Measurements from ENCODE around the gene RNU1-2. TPM values are rescaled to one million over a fixed set of nuclear protein-coding genes. Genes with fewer than 3 reads are reported as not detected.
"Not testable (repeated sequence)": the region's sequence is repeated elsewhere in the genome, so short reads cannot be mapped to it uniquely, and the experiment has no call there.

The RNU1-2 gene
- total and polyA plus RNA-seq, 2 of the 8 experiments (the other 6 are each of a cell fraction or from before 2014, with no cell fraction given): 145 to 1,303 TPM

- H3K14ac ChIP-seq (ENCODE audit: insufficient read length); H4K20me1 ChIP-seq (replicated peaks in 1 of 2; ENCODE audit: control insufficient read depth in 1 of 2, insufficient read depth in 2 of 2, low read length in 2 of 2); H2BK20ac ChIP-seq (ENCODE audit: low read length); H3K4me3 ChIP-seq (ENCODE audit: extremely low read depth in 1 of 4, insufficient read depth in 2 of 4, low read depth in 3 of 4, low read length in 4 of 4); H3K4me2 ChIP-seq (ENCODE audit: insufficient read depth in 1 of 2, low read depth in 2 of 2, low read length in 2 of 2); H3K4ac ChIP-seq (replicated peaks; ENCODE audit: insufficient read length, low read depth, low read length); H3K79me2 ChIP-seq (ENCODE audit: control insufficient read depth in 1 of 2, insufficient read depth in 2 of 2, low read length in 2 of 2); FAIRE-seq; H3K23ac ChIP-seq (ENCODE audit: insufficient read length); H2AK5ac ChIP-seq (ENCODE audit: low read depth, low read length); H2BK12ac ChIP-seq (ENCODE audit: low read depth, low read length); H2AFZ ChIP-seq (ENCODE audit: low read length); H3K27me3 ChIP-seq (replicated peaks in 1 of 4; ENCODE audit: control insufficient read depth in 3 of 4, extremely low read depth in 1 of 4, insufficient read depth in 3 of 4, low read length in 3 of 4); H3K56ac ChIP-seq (replicated peaks; ENCODE audit: insufficient read length, low read depth, low read length); H3K9ac ChIP-seq (replicated peaks in 1 of 4; ENCODE audit: extremely low read depth in 1 of 4, low read depth in 3 of 4, low read length in 3 of 4); H3K36me3 ChIP-seq (ENCODE audit: control insufficient read depth in 2 of 4, insufficient read depth in 4 of 4, low read length in 3 of 4); H4K91ac ChIP-seq (replicated peaks; ENCODE audit: insufficient read length, low read length); H2BK15ac ChIP-seq (ENCODE audit: low read length); H2BK120ac ChIP-seq (replicated peaks; ENCODE audit: low read depth, low read length); H4K5ac ChIP-seq (ENCODE audit: insufficient read length, low read depth, low read length); H3K79me1 ChIP-seq (ENCODE audit: low read depth, low read length); H4K8ac ChIP-seq (ENCODE audit: extremely low read depth, insufficient read depth, low read length); DNase-seq (ENCODE audit: low read depth in 1 of 2, low spot score in 2 of 2); H3K4me1 ChIP-seq (replicated peaks in 1 of 4; ENCODE audit: control insufficient read depth in 3 of 4, insufficient read depth in 4 of 4, low read length in 3 of 4); H3K27ac ChIP-seq (ENCODE audit: low read depth, low read length); H3K23me2 ChIP-seq (ENCODE audit: low read depth, low read length); H3K18ac ChIP-seq (ENCODE audit: extremely low read depth, low read length); H3K9me3 ChIP-seq (ENCODE audit: insufficient read depth in 2 of 2, low read depth in 1 of 2, low read length in 1 of 2); H2BK5ac ChIP-seq (ENCODE audit: low read depth, low read length): not testable (repeated sequence)
- WGBS, 2 experiments (ENCODE audit: extremely low coverage in 1 of 2, insufficient coverage in 1 of 2, insufficient read length in 1 of 2, insufficient replicate concordance in 2 of 2, low coverage in 1 of 2, low lambda C conversion rate in 2 of 2, missing lambda C conversion rate in 1 of 2): 100% methylated on average over 1 of the region's 1 CpG; no CpG with 5 or more reads in 1 of the 2 experiments
- ChIA-PET CTCF (ENCODE audit: partially characterized antibody) (interaction anchor here (0.9 kb wide), 1 partner anchor 9 kb away, joined by 5 read pairs; no protein-coding TSS in a partner anchor), POLR2A (ENCODE audit: partially characterized antibody) (interaction anchor here (1.9 kb wide), 1 partner anchor 24 kb away, joined by 6 read pairs; the partner anchor contains the start of gene CROCC)
Observed at GRCh38 chr1:16897653-16898052, 1.9 kb downstream of the RNU1-2 start.

- H3K4me1 ChIP-seq (replicated peaks in 1 of 4; ENCODE audit: control insufficient read depth in 3 of 4, insufficient read depth in 4 of 4, low read length in 3 of 4); H2BK20ac ChIP-seq (ENCODE audit: low read length); H3K4me3 ChIP-seq (ENCODE audit: extremely low read depth in 1 of 4, insufficient read depth in 2 of 4, low read depth in 3 of 4, low read length in 4 of 4); H2BK120ac ChIP-seq (replicated peaks; ENCODE audit: low read depth, low read length); H2AK5ac ChIP-seq (ENCODE audit: low read depth, low read length); H2AFZ ChIP-seq (ENCODE audit: low read length); H4K91ac ChIP-seq (replicated peaks; ENCODE audit: insufficient read length, low read length); H3K36me3 ChIP-seq (ENCODE audit: control insufficient read depth in 2 of 4, insufficient read depth in 4 of 4, low read length in 3 of 4); H3K56ac ChIP-seq (replicated peaks; ENCODE audit: insufficient read length, low read depth, low read length); H3K27ac ChIP-seq (ENCODE audit: low read depth, low read length); H3K9me3 ChIP-seq (ENCODE audit: insufficient read depth in 2 of 2, low read depth in 1 of 2, low read length in 1 of 2); H2BK12ac ChIP-seq (ENCODE audit: low read depth, low read length); H3K79me2 ChIP-seq (ENCODE audit: control insufficient read depth in 1 of 2, insufficient read depth in 2 of 2, low read length in 2 of 2); H3K79me1 ChIP-seq (ENCODE audit: low read depth, low read length); H3K9ac ChIP-seq (replicated peaks in 1 of 4; ENCODE audit: extremely low read depth in 1 of 4, low read depth in 3 of 4, low read length in 3 of 4); H3K18ac ChIP-seq (ENCODE audit: extremely low read depth, low read length); H2BK15ac ChIP-seq (ENCODE audit: low read length); H3K14ac ChIP-seq (ENCODE audit: insufficient read length); H4K8ac ChIP-seq (ENCODE audit: extremely low read depth, insufficient read depth, low read length); POLR2A ChIA-PET (ENCODE audit: partially characterized antibody); H3K23ac ChIP-seq (ENCODE audit: insufficient read length); H2BK5ac ChIP-seq (ENCODE audit: low read depth, low read length); H3K4ac ChIP-seq (replicated peaks; ENCODE audit: insufficient read length, low read depth, low read length); H3K27me3 ChIP-seq (replicated peaks in 1 of 4; ENCODE audit: control insufficient read depth in 3 of 4, extremely low read depth in 1 of 4, insufficient read depth in 3 of 4, low read length in 3 of 4); H3K23me2 ChIP-seq (ENCODE audit: low read depth, low read length); FAIRE-seq; DNase-seq (ENCODE audit: low read depth in 1 of 2, low spot score in 2 of 2); H4K5ac ChIP-seq (ENCODE audit: insufficient read length, low read depth, low read length); H4K20me1 ChIP-seq (replicated peaks in 1 of 2; ENCODE audit: control insufficient read depth in 1 of 2, insufficient read depth in 2 of 2, low read length in 2 of 2); H3K4me2 ChIP-seq (ENCODE audit: insufficient read depth in 1 of 2, low read depth in 2 of 2, low read length in 2 of 2): not testable (repeated sequence)
- CTCF ChIA-PET (ENCODE audit: partially characterized antibody): interaction anchor here (0.7 kb wide), 1 partner anchor 276 kb away, joined by 3 read pairs; no protein-coding TSS in a partner anchor
Observed at GRCh38 chr1:16898298-16898697, 2.5 kb downstream of the RNU1-2 start.

Measured in H1 (cell line).